Smooth muscle cell (in vitro differentiated cells): Measurements from ENCODE around the gene MOB3A. TPM values are rescaled to one million over a fixed set of nuclear protein-coding genes. Genes with fewer than 3 reads are reported as not detected.
"Not testable (repeated sequence)": the region's sequence is repeated elsewhere in the genome, so short reads cannot be mapped to it uniquely, and the experiment has no call there.

ENCODE experiments used
- DNase-seq: peaks from one replicate; lab custom pipeline; 2025; ENCODE audit not compliant: unreplicated experiment; lab: John Stamatoyannopoulos, UW
- H2AFZ ChIP-seq: fragments of 200-600 bp; sonication (generic); 2 replicates; pipeline ENCODE4 v1.6.0; 2016; ENCODE audit warnings: antibody characterized with exemption, low read depth, mild to moderate bottlenecking
- H3F3A ChIP-seq: fragments of 200-600 bp; sonication (generic); 2 replicates; pipeline ENCODE4 v1.6.0; 2017; ENCODE audit warnings: antibody characterized with exemption, low read depth
- H3K27ac ChIP-seq: fragments of 200-600 bp; sonication (generic); 2 replicates; pipeline ENCODE4 v1.5.1; 2016; ENCODE audit warnings: low read depth, mild to moderate bottlenecking
- H3K27me3 ChIP-seq: fragments of 200-600 bp; sonication (generic); 2 replicates; pipeline ENCODE4 v1.6.1; 2016; ENCODE audit warnings: low read depth, mild to moderate bottlenecking
- H3K36me3 ChIP-seq: fragments of 200-600 bp; sonication (generic); 2 replicates; pipeline ENCODE4 v1.5.1; 2016; ENCODE audit warnings: low read depth
- H3K4me1 ChIP-seq: fragments of 200-600 bp; sonication (generic); 2 replicates; pipeline ENCODE4 v1.5.1; 2016; ENCODE audit warnings: low read depth
- H3K4me2 ChIP-seq: fragments of 200-600 bp; sonication (generic); 2 replicates; pipeline ENCODE4 v1.6.0; 2016; ENCODE audit warnings: mild to moderate bottlenecking
- H3K4me3 ChIP-seq: fragments of 200-600 bp; sonication (generic); 2 replicates; pipeline ENCODE4 v1.5.1; 2016; ENCODE audit warnings: mild to moderate bottlenecking
- H3K79me2 ChIP-seq: fragments of 200-600 bp; sonication (generic); 2 replicates; pipeline ENCODE4 v1.6.0; 2016; ENCODE audit warnings: low read depth, mild to moderate bottlenecking
- H3K9ac ChIP-seq: fragments of 200-600 bp; sonication (generic); 2 replicates; pipeline ENCODE4 v1.6.0; 2016; ENCODE audit warnings: low read depth
- H3K9me3 ChIP-seq: fragments of 200-600 bp; sonication (generic); replicated peaks from 2 replicates; pipeline ENCODE4 v1.5.1; 2016; ENCODE audit warnings: low read depth
- H4K20me1 ChIP-seq: fragments of 200-600 bp; sonication (generic); 2 replicates; pipeline ENCODE4 v1.6.0; 2016; ENCODE audit warnings: low read depth
- WGBS: methylation state at CpG from one replicate; pipeline ENCODE4 v1.1.7; 2016; ENCODE audit warnings: low lambda C conversion rate; 5-methylcytosine and 5-hydroxymethylcytosine counted together
- polyA plus RNA-seq: library from polyadenylated mRNA; unstranded; fragments of >200 nt; fragmentation: Nextera tagmentation; extraction: Ambion mirVana; gene quantifications from 2 replicates; pipeline ENCODE4 v1.2.1, GENCODE V29; 2016
- total RNA-seq: library from RNA; depleted of rRNA; stranded (reverse); fragments of >200 nt; gene quantifications from 2 replicates; pipeline ENCODE4 v1.2.3, GENCODE V29; 2014
- TF ChIP-seq, protein P1 (sequence below): fragments of 200-600 bp; sonication (generic); IDR thresholded peaks from 2 replicates; pipeline ENCODE4 v1.5.1; 2017; ENCODE audit warnings: borderline replicate concordance, mild to moderate bottlenecking, antibody characterized with exemption; ENCODE audit not compliant: insufficient read depth, poor library complexity, severe bottlenecking

MOB3A gene
- total and polyA plus RNA-seq, 2 experiments from 2014 or later, result 11.2 to 23.8 TPM

DNA sequence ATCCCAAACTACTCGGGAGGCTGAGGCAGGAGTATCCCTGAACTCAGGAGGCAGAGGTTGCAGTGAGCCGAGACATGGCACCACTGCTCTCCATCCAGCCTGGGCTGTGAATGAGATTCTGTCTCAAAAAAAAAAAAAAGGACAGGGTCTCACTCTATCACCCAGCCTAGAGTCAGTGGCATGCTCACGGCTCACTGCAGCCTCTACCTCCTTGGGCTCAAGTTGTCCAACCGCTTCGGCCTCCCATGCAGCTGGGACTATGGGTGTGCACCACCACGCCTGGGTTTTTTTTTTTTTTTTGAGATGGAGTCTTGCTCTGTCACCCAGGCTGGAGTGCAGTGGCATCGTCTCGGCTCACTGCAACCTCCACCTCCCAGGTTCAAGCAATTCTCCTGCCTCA is 59.7 kb downstream of the MOB3A start:
- H3F3A ChIP-seq, result no peaks in the 10 kb centered on the region
- whole genome bisulfite sequencing, result 99% methylated on average over 8 of the region's 8 CpGs

DNA sequence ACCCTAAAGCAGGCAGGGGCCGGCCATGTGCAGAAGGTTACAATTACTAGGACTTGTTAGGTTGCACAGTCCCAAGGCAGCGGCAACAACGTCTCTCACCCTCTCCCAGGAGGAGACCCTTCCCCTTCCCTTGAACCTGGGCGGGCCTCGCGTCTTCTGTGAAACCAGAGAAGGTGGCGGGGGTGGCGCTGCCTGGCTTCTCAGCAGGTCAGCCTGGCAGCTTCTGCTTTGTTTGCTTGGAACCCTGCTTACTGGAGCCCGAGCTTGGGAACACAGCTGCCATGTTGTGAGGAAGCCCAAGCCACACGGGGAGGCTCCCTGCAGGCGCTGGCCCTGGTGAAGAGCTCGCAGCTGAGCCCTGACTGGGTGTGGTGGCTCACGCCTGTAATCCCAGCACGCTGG is 60.5 kb downstream of the MOB3A start:
- H3F3A ChIP-seq, result no peaks in the 10 kb centered on the region
- H3K79me2 ChIP-seq, result no peaks in the 10 kb centered on the region
- no peak for DNase-seq
- H3K27ac ChIP-seq, result no peak overlapping the region
- TF ChIP-seq, protein P1, sequence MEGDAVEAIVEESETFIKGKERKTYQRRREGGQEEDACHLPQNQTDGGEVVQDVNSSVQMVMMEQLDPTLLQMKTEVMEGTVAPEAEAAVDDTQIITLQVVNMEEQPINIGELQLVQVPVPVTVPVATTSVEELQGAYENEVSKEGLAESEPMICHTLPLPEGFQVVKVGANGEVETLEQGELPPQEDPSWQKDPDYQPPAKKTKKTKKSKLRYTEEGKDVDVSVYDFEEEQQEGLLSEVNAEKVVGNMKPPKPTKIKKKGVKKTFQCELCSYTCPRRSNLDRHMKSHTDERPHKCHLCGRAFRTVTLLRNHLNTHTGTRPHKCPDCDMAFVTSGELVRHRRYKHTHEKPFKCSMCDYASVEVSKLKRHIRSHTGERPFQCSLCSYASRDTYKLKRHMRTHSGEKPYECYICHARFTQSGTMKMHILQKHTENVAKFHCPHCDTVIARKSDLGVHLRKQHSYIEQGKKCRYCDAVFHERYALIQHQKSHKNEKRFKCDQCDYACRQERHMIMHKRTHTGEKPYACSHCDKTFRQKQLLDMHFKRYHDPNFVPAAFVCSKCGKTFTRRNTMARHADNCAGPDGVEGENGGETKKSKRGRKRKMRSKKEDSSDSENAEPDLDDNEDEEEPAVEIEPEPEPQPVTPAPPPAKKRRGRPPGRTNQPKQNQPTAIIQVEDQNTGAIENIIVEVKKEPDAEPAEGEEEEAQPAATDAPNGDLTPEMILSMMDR, result no peak
- H4K20me1 ChIP-seq, result no peaks in the 10 kb centered on the region
- no peaks in the 10 kb centered on the region for H3K36me3 ChIP-seq
- no peak overlapping the region for H3K4me2 ChIP-seq
- WGBS, result 90% methylated on average over 14 of the region's 14 CpGs
- H2AFZ ChIP-seq, result no peak overlapping the region
- no peaks in the 10 kb centered on the region for H3K9me3 ChIP-seq
- H3K9ac ChIP-seq, result no peak overlapping the region
- H3K4me3 ChIP-seq, result no peak overlapping the region
- H3K4me1 ChIP-seq, result peaks cover 3% of the 10 kb centered on the region
- H3K27me3 ChIP-seq, result no peaks in the 10 kb centered on the region

More for the DNA sequence above, 59.7 kb downstream of the MOB3A start:
- H3K9ac ChIP-seq, result no peak overlapping the region
- peaks cover 4% of the 10 kb centered on the region for H4K20me1 ChIP-seq
- H3K4me3 ChIP-seq, result no peak overlapping the region
- H3K27me3 ChIP-seq, result no peaks in the 10 kb centered on the region
- no peaks in the 10 kb centered on the region for H3K79me2 ChIP-seq
- peaks cover 9% of the 10 kb centered on the region for H3K4me1 ChIP-seq
- H3K9me3 ChIP-seq, result no peaks in the 10 kb centered on the region
- no peak for DNase-seq
- no peaks in the 10 kb centered on the region for H3K36me3 ChIP-seq
- H3K27ac ChIP-seq, result no peak overlapping the region
- TF ChIP-seq, protein P1, result no peak
- no peak overlapping the region for H3K4me2 ChIP-seq
- no peak overlapping the region for H2AFZ ChIP-seq

DNA sequence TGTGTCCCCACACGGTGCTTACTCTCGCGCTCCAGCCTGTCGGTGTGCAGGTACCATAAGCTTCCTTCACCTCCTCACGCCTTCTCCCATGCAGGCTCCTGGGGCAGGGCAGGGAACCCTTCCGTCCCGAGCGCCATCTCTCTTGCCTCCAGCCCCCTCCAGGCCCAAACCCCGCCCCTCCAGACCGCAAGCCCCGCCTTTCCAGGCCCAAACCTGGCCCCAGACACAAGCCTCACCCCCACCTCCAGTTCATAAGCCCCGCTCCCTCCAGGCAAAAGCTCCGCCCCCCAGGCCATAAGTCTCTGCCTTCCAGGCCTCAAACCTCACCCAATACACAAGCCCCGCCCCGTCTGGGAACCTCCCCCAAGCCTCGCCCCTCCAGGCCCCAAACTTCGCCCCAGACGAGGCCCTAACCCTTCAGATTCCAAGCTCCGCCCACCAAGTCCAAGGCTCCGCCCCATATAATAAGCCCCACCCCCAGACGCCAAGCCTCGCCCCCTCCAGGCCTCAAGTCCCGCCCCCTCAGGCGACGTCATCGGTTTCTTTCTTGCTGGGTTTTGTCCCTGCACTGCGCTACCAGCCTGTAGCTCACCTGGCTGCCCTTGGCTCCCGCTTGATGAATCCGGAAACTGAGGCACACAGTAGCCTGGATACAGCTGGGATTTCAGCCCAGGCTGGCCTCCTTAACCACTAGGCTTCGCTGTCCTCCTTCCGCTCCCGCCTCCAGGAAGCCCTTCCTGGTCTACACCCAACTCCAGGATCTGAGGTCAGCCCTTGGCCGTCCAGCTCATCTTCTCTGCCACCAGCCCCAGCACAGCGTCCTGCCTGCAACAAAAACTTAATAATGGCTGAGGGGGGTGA is 61.2 kb downstream of the MOB3A start:
- Histone ChIP-seq H3K4me2 (no peak overlapping the region), H3K9ac (no peak overlapping the region)

DNA sequence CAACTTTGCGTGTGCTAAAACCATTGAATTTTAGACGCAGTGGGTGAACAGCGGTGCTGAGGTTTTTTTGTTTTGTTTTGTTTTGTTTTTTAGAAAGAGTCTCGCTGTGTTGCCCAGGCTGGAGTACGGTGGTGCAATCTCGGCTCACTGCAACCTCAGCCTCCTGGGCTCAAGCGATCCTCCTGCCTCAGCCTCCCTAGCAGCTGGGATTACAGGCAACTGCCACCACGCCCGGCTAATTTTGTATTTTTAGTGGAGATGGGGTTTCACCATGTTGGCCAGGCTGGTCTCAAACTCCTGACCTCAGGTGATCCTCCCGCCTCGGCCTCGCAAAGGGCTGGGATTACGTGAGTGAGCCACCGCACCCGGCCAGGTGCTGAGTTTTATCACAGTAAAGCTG is 61.9 kb downstream of the MOB3A start:
- not testable (repeated sequence) for H3K9ac ChIP-seq, H3F3A ChIP-seq, H3K4me2 ChIP-seq, H3K27me3 ChIP-seq, H3K9me3 ChIP-seq, DNase-seq, H3K36me3 ChIP-seq, H3K27ac ChIP-seq, H3K79me2 ChIP-seq, H3K4me1 ChIP-seq, H4K20me1 ChIP-seq, H3K4me3 ChIP-seq, H2AFZ ChIP-seq
- 97% methylated on average over 15 of the region's 15 CpGs for WGBS

More for the DNA sequence above, 61.2 kb downstream of the MOB3A start:
- Histone ChIP-seq H3K9me3 (no peaks in the 10 kb centered on the region), H3F3A (no peaks in the 10 kb centered on the region), H3K27me3 (no peaks in the 10 kb centered on the region), H3K4me1 (peaks cover 3% of the 10 kb centered on the region), H2AFZ (no peak overlapping the region), H3K36me3 (no peaks in the 10 kb centered on the region), H3K4me3 (no peak overlapping the region), H4K20me1 (no peaks in the 10 kb centered on the region), H3K27ac (no peak overlapping the region), H3K79me2 (no peaks in the 10 kb centered on the region)
- TF ChIP-seq, protein P1, result no peak
- WGBS, result 63% methylated on average over 27 of the region's 34 CpGs
- no peak for DNase-seq
